Neutrophil (primary cell): Measurements from ENCODE around the gene LOXL1.

Source experiments
- H3K27ac ChIP-seq: fragments of 200-600 bp; sonication (generic); 2 replicates; pipeline ENCODE4 v1.5.1; 2016; ENCODE audit warnings: mild to moderate bottlenecking, moderate library complexity
- H3K27me3 ChIP-seq: fragments of 200-600 bp; sonication (generic); 2 replicates; pipeline ENCODE4 v1.6.0; 2016; ENCODE audit warnings: mild to moderate bottlenecking
- H3K36me3 ChIP-seq: fragments of 200-600 bp; sonication (generic); 2 replicates; pipeline ENCODE4 v1.5.1; 2017
- H3K4me1 ChIP-seq, 2 experiments: fragments of 200-600 bp in 1 of 2; sonication (generic) in 1 of 2; 1 replicate in 1 of 2; 2 replicates in 1 of 2; pipeline versions ENCODE4 v1.5.1 to v1.6.1; 2013 to 2016; ENCODE audit warnings: low read depth in 1 of 2, low read length in 1 of 2, mild to moderate bottlenecking in 1 of 2, moderate library complexity in 1 of 2; ENCODE audit not compliant: control insufficient read depth in 1 of 2, insufficient read depth in 1 of 2
- H3K4me3 ChIP-seq, 2 experiments: fragments of 200-600 bp in 1 of 2; sonication (generic) in 1 of 2; 1 replicate in 1 of 2; 2 replicates in 1 of 2; pipeline ENCODE4 v1.5.1; 2013 to 2016; ENCODE audit warnings: low read depth in 1 of 2, low read length in 1 of 2, mild to moderate bottlenecking in 1 of 2, moderate library complexity in 1 of 2
- H3K9me3 ChIP-seq: fragments of 200-600 bp; sonication (generic); 2 replicates; pipeline ENCODE4 v1.5.1; 2016
- CTCF ChIP-seq: fragments of 200-600 bp; sonication (generic); IDR thresholded peaks from 2 replicates; pipeline ENCODE4 v1.5.1; 2016; ENCODE audit warnings: antibody characterized with exemption

The LOXL1 gene

GRCh38 chr15:73941044-73941443, 14.8 kb downstream of the LOXL1 start:
- H3K27me3 ChIP-seq, result no peaks in the 10 kb centered on the region
- no peak for TF ChIP-seq CTCF
- H3K4me3 ChIP-seq, result no peak overlapping the region
- H3K9me3 ChIP-seq, result no peaks in the 10 kb centered on the region
- no peaks in the 10 kb centered on the region for H3K36me3 ChIP-seq
- no peaks in the 10 kb centered on the region for H3K4me1 ChIP-seq
- H3K27ac ChIP-seq, result no peak overlapping the region

- Histone ChIP-seq H3K27ac (no peak overlapping the region), H3K36me3 (no peaks in the 10 kb centered on the region)
Observed at GRCh38 chr15:73941449-73941848, 15.2 kb downstream of the LOXL1 start.

GRCh38 chr15:73941871-73942635, 15.8 kb downstream of the LOXL1 start:
- no peaks in the 10 kb centered on the region for H3K4me1 ChIP-seq
- no peak overlapping the region for H3K4me3 ChIP-seq
- TF ChIP-seq CTCF, result no peak
- no peaks in the 10 kb centered on the region for H3K36me3 ChIP-seq
- H3K27ac ChIP-seq, result no peak overlapping the region
- no peaks in the 10 kb centered on the region for H3K27me3 ChIP-seq
- no peaks in the 10 kb centered on the region for H3K9me3 ChIP-seq

More at GRCh38 chr15:73941449-73941848, 15.2 kb downstream of the LOXL1 start:
- TF ChIP-seq CTCF, result no peak
- H3K4me1 ChIP-seq, result no peaks in the 10 kb centered on the region
- no peak overlapping the region for H3K4me3 ChIP-seq
- no peaks in the 10 kb centered on the region for H3K9me3 ChIP-seq
- no peaks in the 10 kb centered on the region for H3K27me3 ChIP-seq

- no peaks in the 10 kb centered on the region for H3K4me1 ChIP-seq
- no peaks in the 10 kb centered on the region for H3K9me3 ChIP-seq
- no peaks in the 10 kb centered on the region for H3K36me3 ChIP-seq
- H3K27ac ChIP-seq, result no peak overlapping the region
- H3K27me3 ChIP-seq, result no peaks in the 10 kb centered on the region
- H3K4me3 ChIP-seq, result no peak overlapping the region
- TF ChIP-seq CTCF, result no peak
Observed at GRCh38 chr15:73942751-73943270, 16.5 kb downstream of the LOXL1 start.

- Histone ChIP-seq H3K9me3 (no peaks in the 10 kb centered on the region), H3K36me3 (no peaks in the 10 kb centered on the region), H3K27ac (no peak overlapping the region)
Observed at GRCh38 chr15:73944161-73945129, 18.2 kb downstream of the LOXL1 start.

More at GRCh38 chr15:73944161-73945129, 18.2 kb downstream of the LOXL1 start:
- Histone ChIP-seq H3K4me1 (no peaks in the 10 kb centered on the region), H3K27me3 (no peaks in the 10 kb centered on the region), H3K4me3 (no peak overlapping the region)
- no peak for TF ChIP-seq CTCF
